Activated T-cell treated with anti-CD3 and anti-CD28 coated beads for 4 hours (primary cell): Measurements from ENCODE around the gene WNT3A.
"Not testable (repeated sequence)": the region's sequence is repeated elsewhere in the genome, so short reads cannot be mapped to it uniquely, and the experiment has no call there.

Source experiments
- DNase-seq: peaks from one replicate; pipeline ENCODE4 v3.0.0-alpha.2; 2020

WNT3A gene, protein sequence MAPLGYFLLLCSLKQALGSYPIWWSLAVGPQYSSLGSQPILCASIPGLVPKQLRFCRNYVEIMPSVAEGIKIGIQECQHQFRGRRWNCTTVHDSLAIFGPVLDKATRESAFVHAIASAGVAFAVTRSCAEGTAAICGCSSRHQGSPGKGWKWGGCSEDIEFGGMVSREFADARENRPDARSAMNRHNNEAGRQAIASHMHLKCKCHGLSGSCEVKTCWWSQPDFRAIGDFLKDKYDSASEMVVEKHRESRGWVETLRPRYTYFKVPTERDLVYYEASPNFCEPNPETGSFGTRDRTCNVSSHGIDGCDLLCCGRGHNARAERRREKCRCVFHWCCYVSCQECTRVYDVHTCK

DNA sequence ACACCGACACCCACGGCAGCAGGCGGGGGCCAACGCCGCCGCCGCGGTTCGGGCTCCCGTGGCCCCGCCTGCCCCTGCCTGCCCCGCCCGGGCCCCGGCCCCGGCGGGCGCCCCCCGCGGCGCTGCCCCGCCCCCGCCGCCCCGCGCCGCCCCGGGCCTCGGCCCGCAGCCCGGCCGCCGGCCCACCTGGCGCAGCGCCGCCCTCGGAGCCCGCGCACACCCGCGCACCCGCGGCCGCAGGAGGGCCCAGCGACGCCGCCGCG is at the start of gene WNT3A:
WNT3A (plus strand) TSS at position 213 of the 263 bp plus-strand sequence. CDS start 131 bp downstream, outside the sequence.
- DNase-seq: no peak

DNA sequence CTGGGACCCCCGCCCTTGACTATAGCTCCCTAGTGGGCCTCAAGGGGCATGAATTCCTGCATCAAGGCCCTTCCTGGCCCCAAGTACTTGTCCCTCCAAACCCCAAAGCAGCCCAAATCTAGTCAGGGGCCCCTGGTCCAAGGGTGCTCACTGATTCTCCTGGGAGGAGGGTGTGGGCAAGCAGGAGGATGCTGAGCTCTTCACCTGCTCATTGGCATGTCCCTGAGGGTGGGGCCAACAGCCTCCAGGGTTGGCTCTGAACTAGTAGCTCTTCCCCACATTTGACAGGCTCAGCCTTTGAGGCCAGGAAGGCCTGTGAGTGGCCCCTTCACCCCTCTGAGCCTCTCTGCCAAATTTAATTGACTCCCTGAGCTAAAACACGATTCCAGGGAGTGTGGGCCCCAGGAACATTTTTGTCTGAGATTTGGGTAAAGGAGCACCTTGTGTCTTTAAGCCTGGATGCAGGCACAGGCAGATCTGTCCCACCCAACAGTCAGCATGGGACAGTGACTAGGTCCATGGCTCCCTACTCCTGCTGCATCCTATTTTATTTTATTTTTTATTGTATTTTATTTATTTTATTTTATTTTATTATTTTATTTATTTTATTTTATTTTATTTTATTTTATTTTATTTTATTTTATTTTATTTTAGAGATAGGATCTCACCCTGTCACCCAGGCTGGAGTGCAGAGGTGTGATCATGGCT is 48.0 kb upstream of the WNT3A start:
- DNase-seq: no peak

DNA sequence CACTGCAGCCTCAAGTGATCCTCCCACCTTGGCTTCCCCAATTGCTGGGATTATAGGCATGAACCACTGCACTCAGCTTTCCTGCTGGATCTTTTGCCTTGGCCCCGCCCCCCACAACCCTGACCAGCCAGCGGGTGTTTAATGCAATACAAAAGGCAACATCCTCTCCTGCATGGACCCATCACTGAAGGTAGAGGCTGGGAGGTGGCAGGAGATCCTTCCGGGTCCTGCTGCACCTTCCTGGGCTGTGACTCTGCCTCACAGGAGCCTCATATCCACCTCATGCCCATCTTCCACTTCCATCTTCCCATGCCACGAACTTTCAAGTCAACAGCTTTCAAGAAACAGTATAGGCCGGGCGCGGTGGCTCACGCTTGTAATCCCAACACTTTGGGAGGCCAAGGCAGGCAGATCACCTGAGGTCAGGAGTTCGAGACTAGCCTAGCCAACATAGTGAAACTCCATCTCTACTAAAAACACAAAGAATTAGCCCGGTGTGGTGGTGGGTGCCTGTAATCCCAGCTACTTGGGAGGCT is 47.4 kb upstream of the WNT3A start:
- DNase-seq: no peak

DNA sequence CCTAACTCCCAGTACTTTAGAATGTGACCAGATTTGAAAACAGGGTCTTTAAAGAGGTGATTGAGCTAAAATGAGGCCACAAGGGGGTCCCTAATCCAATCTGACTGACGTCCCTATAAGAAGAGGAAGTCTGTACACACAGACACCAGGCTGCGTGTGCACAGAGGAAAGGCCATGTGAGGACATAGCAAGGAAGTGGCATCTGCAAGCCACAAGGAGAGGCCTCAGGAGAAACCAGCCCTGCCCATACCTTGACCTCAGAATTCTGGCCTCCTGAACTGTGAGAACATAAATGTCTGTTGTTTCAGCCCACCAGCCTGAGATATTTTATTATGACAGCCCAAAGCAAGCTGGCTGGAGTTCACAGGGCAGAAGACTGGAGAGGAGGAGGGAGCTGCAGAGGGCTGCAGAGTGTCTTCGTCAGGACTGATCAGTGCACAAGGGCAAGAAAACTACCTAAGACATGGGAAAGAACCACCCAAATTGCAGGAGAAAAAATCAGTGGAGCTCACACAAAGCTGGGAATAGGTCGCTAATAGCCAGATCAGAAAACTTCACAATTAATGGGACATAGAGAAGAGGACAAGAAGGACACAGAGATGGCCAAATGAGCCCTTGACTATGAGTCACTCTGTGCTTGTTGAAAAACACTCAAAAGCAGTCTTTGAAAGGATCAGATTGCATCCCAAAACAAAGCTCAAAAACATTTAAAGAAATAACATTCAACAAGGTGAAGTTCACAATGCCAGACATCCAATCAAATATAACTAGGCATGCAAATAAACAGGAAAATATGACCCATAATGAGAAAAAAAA is 44.9 kb upstream of the WNT3A start:
- DNase-seq: no peak

DNA sequence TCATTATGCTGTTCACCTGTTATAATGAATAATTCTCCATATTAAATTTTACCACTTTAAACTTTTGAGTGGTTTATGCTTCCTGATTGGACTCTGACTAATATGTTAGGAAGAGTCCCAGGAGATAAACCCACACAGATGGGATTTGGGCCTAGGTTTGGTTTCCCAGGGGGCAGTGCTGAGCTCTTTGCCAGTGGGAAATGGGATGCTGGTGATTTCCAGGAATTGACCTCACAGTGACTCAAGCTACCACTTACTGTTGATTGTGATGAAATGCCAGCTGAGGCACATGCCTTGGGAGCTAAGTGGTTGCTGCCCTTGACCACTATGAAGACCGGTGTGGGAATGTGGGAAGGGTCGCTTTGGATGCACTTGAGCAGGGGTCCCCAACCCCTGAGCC is 40.1 kb upstream of the WNT3A start:
- not testable (repeated sequence) for DNase-seq

DNA sequence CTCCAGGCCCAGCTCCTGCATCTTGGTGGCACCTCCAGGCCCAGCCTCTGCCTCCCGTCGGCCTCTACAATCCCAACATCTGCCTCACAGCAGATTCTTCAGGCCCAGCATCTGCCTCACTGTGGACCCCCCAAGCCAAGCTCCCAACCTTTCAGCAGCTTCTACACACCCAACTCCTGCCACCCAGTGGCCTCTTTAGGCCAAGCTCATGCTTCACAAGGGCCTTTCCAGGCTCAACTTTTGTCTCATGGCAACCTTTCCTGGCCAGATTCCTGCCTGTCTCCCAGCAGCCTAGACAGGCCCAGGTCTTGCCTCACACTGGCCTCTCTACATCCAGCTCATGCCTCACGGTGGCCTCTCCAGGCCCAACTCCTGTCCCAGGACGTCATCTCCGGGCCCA is 39.0 kb upstream of the WNT3A start:
- DNase-seq: not testable (repeated sequence)

DNA sequence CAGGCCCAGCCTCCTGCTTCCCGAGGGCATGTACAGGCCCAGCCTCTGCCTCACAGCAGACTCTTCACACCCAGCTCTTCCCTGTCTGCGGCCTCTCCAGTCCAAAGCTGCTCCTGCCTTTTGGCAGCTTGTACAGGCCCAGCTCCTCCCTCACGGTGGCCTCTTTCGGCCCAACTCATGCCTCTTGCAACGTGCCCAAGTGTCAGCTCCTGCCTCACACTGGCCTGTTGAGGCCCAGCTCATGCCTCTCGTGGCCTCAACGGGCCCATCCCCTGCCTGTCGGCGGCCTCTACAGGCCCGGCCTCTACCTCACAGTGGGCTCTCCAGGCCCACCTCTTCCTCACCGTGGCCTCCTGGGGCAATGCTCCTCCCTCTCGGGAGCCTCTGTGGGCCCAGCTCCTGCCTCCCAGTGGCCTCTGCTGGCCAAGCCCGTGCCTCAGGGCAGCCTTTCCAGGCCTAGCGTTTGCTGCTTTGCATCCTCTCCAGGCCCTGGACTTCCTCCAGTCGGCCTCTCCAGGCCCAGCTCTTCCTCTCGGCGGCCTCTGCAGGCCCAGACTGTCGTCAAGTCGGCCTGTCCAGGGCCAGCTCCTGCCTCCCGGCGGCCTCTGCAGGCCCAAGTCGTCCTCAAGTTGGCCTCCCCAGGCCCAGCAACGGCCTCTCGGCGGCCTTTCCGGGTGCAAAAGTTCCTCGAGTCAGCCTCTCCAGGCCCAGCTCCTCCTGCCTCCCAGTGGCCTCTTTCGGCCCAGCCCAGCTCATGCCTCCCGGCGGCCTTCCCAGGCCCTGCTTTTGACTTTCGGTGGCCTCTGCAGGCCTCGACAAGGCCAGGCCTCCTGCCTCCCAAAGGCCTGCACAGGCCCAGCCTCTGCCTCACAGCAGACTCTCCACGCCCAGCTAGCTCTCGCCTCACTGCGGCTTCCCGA is 36.5 kb upstream of the WNT3A start:
- DNase-seq: not testable (repeated sequence)

DNA sequence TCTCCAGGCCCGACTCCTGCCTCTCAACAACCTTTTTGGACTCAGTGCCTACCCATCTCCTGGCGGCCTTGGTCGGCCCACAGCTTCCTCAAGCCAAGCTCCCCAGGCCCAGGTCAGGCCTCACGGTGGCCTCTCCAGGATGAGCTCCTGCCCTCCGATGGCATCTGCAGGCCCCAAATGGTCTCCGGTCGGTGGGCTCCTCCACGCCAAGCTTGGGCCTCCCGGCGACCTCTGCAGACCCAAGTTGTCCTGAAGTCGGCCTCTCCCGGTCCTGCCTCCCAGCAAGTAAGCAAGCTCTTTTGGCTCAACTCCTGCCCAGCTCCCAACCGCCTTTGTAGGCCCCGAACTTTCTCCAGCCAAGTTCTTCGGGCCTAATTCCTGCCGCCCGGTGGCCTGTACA is 35.6 kb upstream of the WNT3A start:
- not testable (repeated sequence) for DNase-seq

DNA sequence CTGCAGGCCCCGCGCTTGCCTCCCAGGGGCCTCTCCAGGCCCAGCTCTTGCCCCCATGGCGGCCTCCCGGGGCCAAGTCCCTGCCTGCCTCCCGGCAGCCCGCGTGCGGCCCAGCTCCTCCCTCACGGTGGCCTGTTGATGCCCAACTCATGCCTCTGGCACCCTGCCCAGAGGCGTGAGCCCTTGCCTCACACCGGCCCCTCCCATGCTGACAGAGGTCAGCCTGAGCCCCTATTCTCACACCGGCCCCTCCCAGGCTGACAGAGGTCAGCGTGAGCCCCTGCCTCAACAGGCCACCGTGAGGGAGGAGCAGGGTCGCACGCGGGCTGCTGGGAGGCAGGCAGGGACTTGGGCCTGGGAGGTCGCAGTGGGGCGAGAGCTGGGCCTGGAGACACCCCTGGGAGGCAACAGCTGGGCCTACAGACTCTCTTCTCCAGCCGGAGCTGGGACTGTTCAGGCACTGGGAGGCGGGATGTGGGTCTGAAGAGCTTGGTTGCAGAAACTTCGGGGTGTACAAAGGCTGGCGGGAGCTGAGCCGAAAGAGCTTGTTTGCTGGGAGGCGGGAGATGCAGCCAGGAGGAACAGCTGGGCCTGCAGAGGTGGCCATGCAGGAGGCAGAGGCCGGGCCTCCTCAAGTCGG is 35.0 kb upstream of the WNT3A start:
- DNase-seq: not testable (repeated sequence)

DNA sequence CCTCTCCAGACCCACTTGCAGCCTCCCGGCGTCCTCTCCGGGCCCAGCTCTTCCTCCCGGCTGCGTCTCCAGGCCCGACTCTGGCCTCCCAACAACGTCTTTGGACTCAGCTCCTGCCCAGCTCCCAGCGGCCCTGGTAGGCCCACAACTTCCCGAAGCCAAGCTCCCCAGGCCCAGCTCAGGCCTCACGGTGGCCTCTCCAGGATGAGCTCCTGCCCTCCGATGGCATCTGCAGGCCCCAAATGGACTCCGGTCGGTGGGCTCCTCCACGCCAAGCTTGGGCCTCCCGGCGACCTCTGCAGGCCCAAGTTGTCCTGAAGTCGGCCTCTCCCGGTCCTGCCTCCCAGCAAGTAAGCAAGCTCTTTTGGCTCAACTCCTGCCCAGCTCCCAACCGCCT is 34.5 kb upstream of the WNT3A start:
- not testable (repeated sequence) for DNase-seq

DNA sequence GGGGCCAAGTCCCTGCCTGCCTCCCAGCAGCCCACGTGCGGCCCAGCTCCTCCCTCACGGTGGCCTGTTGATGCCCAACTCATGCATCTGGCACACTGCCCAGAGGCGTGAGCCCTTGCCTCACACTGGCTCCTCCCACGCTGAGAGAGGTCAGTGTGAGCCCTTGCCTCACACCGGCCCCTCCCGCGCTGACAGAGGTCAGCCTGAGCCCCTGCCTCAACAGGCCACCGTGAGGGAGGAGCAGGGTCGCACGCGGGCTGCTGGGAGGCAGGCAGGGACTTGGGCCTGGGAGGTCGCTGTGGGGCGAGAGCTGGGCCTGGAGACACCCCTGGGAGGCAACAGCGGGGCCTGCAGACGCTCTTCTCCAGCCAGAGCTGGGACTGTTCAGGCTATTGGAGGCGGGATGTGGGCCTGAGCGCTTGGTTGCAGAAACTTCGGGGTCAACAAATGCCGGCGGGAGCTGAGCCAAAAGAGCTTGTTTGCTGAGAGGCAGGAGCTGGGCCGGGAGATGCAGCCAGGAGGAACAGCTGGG is 33.9 kb upstream of the WNT3A start:
- not testable (repeated sequence) for DNase-seq

DNA sequence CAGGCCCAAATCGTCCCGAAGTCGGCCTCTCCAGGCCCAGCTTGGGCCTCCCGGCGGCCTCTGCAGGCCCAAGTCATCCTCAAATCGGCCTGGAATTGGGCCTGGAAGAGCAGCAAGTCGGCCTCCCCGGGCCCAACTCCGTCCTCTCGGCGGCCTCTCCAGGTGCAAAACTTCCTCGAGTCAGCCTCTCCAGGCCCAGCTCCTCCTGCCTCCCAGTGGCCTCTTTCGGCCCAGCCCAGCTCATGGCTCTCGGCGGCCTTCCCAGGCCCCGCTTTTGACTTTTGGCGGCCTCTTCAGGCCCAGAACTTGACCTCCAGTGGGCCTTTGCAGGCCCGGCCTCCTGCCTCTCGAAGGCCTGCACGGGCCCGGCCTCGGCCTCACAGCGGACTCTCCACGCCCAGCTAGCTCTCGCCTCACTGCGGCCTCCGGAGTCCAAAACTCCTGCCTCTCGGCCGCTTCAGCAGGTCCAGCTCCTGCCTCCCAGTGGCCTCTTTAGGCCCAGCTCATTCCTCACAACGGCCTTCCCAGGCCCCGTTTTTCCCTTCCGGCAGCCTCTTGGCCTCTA is 33.0 kb upstream of the WNT3A start:
- not testable (repeated sequence) for DNase-seq

DNA sequence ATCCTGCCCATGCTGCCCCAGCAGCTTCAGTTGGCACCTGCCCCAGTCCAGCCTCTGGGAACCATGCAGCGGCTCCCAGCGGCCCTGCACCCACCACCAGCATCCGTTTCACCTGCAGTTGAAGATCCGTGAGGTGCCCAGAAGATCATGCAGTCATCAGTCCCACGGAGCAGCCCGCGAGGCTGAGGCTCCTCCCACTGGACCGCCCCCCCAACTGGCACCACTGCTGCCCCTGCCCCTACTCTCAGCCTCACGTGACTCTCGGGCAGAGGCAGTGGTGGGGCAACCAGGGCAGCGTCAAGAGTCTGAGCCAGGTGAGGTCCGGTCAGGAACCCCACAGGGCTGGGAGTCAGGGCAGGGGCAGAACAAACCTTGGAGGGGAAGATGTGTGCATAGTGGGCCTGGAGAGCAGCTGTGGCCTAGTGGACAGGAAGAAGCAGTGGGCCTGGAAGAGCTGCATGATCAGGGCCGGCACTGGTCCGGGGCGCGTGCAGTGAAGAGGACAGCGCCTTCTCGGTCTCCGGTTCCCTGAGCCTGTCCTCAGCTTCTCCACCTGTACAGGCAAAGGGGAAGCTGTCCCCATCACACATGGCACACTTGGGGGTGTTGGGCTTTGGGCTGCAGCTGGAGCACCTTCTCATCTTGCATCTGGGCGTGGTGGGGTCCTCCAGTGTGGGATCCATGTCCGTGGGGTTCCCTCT is 31.1 kb upstream of the WNT3A start:
- not testable (repeated sequence) for DNase-seq

DNA sequence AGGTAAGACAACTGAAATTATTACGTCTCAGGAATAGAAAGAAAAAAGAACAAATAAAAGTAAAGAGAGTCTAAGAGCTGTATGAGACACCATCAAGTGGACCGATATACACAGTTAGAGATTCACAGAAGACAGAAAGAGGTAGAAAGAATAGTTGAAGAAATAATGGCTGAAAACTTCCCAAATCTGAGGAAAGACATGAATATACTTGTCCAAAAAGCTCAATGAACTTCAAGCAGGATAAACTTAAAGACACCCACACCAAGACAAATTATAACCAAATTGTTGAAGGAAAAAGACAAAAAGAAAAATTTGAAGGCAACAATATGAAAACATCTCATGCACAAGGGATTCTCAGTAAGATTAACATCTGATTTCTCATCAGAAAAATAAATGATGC is 19.6 kb upstream of the WNT3A start:
- DNase-seq: no peak

DNA sequence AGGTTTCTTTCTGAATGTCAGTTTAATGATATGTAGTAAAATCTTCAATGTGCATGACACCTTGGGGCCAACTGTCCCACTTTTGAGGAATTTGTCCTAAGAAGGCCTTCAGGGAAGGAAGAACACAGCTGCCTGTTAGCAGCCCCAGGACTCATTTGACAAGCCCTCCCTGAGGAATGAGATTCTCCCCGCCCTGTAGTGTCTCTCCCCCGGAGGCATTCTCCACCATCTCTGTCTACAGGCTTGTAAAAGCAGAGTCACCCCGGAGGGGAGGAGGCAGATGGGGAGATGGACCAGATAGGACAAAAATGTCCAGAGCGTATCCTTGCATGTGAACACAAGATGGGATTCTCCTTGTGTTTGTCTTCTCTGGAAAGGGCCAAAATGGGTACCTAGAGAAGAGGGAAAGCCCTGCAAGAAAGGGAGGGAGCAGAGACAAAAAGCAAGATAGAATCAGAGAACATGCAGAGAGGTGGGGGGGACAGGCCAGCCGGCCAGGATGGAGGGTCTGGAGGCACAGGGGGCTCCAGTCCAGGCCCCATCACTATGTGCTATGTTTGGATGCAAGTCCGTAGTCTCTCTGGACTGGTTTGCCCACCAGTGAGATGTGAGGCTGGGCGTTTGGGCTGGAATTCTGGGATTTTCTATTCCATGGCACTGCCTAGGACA is 12.0 kb upstream of the WNT3A start:
- no peak for DNase-seq

DNA sequence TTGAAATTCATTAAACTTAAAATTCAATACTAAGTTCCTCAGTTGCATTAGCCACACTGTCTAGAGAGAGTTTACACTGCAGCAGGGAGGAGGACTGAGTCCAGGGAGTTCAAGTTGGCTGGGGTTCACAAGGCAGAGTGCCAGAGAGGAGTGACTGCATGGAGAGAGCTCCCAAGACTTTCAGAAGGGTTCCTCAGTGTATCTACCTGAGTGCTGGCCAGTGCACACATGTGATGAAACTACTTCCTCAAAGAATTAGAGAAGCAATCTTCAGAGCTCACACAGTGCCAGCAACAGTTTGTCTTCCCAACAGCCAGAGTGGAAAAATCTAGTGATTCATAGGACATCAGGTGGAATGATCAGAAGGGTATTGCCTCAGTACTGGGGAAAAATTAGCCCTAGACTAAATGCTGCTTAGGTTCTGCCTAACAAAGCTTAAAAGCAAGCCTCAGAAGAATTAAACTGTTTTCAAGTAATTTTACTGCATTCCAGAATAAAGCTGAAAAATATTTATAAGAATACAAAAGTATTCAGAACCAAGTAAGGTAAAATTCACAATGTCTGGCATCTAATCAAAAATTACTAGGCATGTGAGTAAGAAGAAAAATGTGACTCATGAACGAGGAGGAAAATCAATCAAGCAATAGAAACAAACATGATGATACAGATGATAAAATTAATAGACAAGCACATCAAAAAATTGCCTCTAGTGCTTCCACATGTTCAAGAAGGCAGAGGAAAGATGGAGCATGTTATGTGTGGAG is 10.4 kb upstream of the WNT3A start:
- no peak for DNase-seq

DNA sequence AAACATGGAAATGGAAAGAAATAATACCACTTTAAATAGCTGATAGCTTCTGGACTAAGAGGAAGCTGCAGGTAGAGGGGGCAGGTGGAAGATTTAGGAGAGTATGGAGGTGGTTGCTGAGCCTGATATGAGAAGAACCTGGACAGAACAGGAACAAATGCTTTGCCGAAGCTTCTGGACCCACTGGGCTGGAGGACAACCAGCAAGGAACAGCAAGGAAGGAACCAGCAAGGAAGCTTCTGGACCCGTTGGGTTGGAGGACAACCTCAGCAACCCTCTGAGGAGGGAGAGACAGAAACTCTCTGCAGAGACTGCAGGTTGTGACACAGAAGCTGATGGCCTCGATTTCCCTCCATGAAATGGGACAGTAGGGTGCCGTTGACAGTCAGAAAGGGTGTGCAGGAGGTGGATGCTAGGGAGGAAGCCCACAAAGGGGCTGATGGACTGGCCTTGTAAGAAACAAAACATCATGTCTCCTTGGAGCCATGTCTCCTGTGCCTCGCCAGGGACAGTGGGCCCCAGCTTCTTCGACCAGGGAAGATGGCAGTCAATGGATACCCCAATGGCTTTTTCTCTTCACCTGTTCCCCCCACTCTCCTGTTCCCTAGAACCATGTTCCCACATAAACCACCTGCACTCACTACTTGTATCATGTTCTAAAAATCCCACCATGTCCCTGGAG is 8.3 kb upstream of the WNT3A start:
- no peak for DNase-seq
